HG03565 (cell line): ENCODE measurements around the gene FUZ.
A peak's percentile ranks its signal among the peaks of the same experiment; 100 is the strongest.
"Not testable (repeated sequence)": the region's sequence is repeated elsewhere in the genome, so short reads cannot be mapped to it uniquely, and the experiment has no call there.

ENCODE experiments used
- ATAC-seq: cut with Tn5 transposase; IDR thresholded peaks from one replicate; pipeline ENCODE4 v1.9.1; 2021; ENCODE audit warnings: mild to moderate bottlenecking, moderate library complexity; ENCODE audit not compliant: unreplicated experiment

Gene FUZ

GRCh38 chr19:49833599-49833998, 20.5 kb upstream of the FUZ start:
- ATAC-seq, result no peak

GRCh38 chr19:49832556-49832955, 19.5 kb upstream of the FUZ start:
- ATAC-seq, result no peak

DNA sequence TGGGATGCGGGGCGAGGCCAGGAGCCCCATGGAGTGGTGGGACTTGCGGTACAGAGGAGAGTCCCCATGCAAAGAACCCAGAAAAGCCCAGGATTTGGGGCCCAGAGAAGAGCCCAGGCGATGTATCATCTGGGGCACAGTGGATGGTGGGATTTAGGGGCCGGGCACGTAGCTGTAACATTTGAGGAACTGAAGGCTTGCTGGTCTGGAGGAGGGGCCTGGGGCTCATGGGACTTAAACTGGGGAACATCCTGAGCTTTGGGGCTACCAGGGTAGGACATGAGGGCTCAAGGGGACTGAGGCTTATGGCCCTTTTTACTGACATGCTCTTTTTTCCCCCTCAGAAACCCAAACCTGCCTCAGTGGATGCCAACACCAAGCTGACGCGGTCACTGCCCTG, 18.5 kb upstream of the FUZ start:
- ATAC-seq, result no peak

GRCh38 chr19:49830766-49831165, 17.7 kb upstream of the FUZ start:
- ATAC-seq, result no peak

DNA sequence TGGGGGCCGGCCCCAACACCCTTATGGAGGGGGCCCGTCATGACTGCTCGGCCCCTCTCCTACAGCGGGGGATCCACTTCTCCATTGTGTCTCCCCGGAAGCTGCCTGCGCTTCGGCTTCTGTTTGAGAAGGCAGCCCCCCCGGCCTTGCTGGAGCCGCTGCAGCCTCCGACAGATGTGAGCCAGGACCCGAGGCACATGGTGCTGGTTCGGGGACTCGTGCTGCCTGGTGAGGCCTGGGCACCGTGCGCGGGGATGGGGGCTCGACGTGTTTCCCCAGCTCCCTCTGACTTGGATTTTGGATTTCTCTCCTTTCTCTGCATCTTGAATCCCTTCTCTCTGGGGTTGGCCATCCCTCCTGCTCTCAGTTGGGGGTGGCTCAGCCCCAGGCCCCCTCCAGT, 16.6 kb upstream of the FUZ start:
- ATAC-seq, result no peak

DNA sequence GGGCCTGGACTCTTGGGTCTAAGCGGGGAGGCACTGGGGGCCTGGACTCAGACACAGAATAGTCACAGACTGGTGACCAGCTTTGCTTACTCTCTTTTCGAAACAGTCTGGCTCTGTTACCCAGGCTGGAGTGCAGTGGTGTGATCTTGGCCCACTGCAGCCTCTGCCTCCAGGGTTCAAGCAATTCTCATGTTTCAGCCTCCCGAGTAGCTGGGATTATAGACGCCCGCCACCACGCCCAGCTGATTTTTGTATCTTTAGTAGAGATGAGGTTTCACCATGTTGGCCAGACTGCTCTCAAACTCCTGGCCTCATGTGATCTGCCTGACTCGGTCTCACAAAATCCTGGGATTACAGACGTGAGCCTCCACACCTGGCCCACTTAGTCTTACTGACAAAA, 16.1 kb upstream of the FUZ start:
- ATAC-seq, result no peak

DNA sequence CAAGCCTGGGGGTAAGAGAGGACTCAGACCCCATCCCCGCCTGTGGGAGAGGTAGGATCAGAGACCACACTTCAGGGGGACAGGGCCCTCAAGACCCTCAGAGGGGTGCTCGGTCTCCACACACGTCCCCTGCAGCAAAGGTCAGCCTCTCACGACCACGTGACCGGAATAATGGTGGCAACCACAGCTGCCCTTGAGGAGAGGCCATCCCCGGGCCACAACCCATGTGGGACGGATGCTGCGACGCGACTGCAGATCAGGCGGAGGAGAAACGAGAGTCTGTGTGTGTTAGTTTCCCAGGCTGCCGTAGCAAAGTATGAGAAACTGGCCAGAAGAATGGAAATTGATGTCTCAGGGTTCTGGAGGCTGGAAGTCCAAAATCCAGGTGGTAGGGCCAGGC, 13.9 kb upstream of the FUZ start:
- ATAC-seq, result no peak

GRCh38 chr19:49824662-49825061, 11.6 kb upstream of the FUZ start:
- ATAC-seq, result no peak

DNA sequence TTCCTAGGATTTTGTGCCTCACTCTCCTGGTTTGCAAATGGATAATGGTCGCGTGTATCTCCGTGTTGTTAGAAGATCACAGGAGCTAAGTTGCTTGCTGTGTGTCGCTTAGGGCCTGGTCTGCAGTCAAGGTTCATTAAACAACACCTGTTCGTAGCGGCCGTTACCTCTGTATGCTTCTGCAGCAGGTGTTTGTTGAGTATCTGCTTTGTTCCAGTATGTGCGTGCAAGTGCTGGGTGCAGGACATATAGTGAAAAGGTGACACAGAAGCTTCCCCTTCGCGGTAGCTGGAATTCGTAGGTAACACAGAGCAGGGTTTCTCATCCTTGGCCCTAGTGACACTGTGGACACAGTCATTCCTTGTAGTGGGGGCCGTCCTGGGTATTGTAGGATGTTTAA, 10.4 kb upstream of the FUZ start:
- ATAC-seq, result no peak

DNA sequence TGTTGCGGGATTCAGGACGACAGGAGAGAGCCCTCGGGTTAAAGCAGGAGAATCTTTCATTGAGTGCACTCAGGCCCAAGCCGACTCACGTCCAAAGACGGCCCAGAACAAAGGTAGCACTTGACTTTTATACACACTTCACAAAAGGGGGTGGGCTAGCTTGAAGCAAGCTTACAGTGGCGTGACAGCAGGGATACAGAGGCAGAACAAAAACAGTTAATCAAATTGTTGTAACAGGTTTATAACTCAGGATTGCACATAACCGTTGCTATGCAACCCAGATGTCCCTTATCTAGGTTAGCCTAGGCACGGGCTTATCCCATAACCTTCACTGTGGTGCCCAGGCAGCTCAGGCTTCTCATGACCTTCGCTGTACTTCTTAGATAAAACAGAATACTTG, 7.0 kb upstream of the FUZ start:
- no peak for ATAC-seq

DNA sequence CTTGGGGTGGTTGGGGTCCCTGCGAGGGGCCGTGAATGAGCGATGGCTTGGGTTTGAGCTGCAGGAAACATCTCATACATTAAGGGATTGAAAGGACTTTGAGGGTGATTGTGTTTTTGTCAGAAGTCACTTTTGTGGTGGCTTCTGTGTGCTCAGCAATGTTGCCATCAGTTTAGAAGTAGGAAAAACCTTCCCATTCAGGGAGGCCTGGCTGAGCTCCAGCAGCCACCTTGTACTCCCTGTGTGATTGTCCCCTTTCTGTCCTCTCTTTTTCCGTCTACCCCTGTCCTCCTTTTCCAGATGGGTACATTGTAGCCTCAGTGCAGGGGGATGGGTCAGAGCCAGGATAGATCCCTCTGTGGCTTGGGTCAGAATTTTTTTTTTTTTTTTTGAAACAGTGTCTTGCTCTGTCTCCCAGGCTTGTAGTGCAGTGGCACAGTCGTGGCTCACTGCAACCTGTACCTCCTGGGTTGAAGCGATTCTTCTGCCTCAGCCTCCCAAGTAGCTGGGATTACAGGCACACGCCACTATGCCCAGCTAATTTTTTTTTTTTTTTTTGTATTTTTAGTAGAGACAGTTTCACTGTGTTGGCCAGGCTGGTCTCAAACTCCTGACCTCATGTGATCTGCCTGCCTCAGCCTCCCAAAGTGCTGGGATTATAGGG, 6.5 kb upstream of the FUZ start:
- not testable (repeated sequence) for ATAC-seq

GRCh38 chr19:49818649-49819370, 5.7 kb upstream of the FUZ start:
- ATAC-seq, result no peak

DNA sequence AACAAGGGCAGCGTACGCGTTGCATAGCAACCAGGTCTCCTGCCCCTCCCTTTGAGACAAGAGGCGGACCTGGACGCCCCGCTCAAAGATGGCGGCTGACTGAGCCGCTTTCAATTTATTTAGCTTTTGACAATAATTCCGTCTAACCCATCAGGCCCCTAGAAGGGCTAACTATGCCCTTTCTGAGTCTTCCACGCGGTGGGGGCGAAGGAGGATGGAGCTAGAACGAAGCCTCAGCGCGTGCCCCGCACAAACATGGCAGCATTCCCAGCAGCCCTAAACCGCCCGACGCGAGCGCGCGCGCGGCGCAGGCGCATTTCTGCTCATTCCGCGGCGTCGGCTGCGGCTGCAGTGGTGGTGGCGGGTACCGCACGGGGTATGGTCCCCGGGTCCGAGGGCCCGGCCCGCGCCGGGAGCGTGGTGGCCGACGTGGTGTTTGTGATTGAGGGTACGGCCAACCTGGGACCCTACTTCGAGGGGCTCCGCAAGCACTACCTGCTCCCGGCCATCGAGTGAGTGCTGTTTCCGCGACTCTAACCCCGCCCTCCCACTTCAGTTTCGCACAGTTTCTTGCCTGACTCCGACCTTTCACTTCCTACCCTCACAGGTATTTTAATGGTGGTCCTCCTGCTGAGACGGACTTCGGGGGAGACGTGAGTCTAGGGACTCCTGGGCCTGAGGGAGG, 5.0 kb upstream of the FUZ start, which contains the start of gene MED25:
MED25 (plus strand) TSS at position 326 of the 685 bp plus-strand sequence; CDS start at position 379, 53 bp downstream.
- peak; percentile 65 for ATAC-seq

DNA sequence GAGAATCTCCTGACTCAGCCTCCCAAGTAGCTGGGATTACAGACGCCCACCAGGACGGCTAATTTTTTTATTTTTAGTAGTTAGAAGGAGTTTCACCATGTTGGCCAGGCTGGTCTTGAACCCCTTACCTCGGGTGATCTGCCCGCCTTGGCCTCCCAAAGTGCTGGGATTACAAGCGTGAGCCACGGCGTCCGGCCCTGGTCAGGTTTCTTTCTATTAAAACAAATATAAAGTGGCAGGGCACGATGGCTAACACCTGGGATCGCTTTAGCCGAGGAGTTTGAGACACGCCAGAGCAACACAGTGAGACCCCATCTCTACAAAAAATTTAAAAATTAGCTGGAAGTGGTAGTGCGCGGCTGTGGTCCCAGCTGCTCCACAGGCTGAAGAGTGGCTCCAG, 3.5 kb upstream of the FUZ start:
- no peak for ATAC-seq

DNA sequence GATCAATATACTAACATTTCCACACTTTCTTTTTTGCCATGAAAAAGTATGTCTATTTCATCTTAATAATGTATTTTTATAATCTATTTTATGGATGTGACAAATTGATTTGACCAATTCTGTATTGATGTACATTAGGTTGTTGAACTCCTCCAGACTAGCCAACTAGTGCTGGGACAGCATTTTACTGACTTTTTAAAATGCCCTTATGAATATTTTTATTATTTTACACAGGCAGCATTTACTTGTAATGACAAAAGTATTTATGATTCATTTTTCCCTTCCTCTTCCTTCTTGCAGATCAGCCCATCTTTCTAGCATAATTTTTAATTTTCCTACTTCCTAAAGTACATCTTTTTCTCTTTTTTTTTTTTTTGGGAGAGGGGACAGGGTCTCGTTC, 918 bp upstream of the FUZ start:
- ATAC-seq, result no peak

DNA sequence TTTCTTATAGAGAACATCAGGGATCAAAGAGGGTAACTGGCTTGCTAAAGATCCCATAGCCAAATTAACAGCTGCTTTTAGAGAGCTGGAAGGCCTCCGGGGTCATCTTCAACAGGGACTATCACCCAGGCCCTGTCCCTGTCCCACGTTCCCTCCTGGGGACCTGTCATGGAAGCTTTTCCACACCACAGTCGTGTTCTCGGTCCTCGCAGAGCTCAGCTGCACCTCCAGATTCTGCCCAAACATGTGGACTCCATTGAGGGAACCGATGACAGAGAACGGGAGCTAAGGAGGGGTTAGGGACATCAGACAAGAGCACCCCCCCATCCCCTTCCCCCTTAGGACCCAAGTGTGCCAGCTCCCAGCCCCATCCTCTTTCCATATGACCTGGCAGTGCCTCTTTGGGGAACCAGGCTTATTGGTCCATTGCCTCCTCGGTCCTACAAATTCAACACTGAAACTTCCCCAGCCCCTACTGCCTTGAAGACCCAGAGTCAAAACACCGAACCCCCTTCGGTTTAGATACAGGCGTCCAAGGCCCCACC, 568 bp downstream of the FUZ start:
- no peak for ATAC-seq

- no peak for ATAC-seq
Observed at GRCh38 chr19:49811328-49811727, 1.8 kb downstream of the FUZ start.

DNA sequence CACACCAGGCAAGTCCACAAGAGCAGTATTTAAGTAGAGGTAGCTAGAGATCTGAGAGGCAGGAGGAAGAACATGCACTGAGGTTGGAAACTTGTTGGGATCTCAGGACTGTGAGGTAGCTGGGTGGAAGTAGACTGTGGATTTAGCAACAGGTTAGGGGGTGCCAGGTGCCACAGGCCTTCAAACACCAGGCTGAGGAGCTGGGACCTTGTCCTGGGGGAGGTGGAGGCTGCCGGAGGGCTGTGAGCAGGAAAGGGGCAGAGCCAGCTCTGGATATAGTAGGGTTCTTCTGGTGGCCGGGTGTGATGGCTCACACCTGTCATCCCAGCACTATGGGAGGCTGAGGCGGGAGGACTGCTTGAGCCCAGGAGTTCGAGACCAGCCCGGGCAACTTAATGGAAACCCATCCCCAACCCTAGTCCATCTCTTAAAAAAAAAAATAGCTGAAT, 3.1 kb downstream of the FUZ start:
- ATAC-seq, result no peak

- no peak for ATAC-seq
Observed at GRCh38 chr19:49809160-49809940, 3.7 kb downstream of the FUZ start.

DNA sequence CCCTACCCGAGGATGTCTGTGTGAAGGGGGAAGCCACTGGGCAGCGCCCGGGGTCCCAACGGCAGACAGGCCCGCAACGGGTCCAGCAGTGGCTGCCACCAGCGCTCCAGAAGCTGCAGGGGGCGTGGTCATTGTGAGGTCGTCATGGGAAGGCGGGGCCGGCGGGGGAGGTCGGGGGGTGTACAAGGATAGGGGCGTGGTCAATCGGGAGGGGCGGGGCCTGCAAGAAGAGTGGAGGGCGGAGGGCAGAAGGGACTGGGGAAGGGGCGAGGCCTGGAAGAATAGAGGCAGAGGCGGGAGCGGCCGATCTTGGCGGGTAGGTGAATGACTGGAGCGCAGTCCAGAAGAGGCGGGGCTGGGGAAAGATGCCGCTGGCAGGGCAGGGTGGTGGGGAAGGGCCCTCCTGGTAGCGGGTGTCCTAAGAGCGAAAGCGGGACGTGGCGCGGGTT, 4.4 kb downstream of the FUZ start:
- ATAC-seq, result no peak
